BLaER1 treated with 17β-estradiol and CSF1 and Interleukin-3, amounts not matched to agents 10 nM and 100 nM (cell line): ENCODE data around the gene ACSF3.

Source experiments
- H3K27ac ChIP-seq, 11 experiments: shearing (Covaris generic); formaldehyde crosslinking; 2 replicates each; pipeline ENCODE4 v1.8.1; 2022
- H3K27me3 ChIP-seq, 11 experiments: shearing (Covaris generic); formaldehyde crosslinking; 2 replicates each; pipeline ENCODE4 v1.8.1; 2022
- H3K36me3 ChIP-seq, 11 experiments: shearing (Covaris generic); formaldehyde crosslinking; 2 replicates each; pipeline ENCODE4 v1.8.1; 2022
- H3K4me1 ChIP-seq, 10 experiments: shearing (Covaris generic); formaldehyde crosslinking; 2 replicates each; pipeline ENCODE4 v1.8.1; 2022
- H3K4me2 ChIP-seq, 11 experiments: shearing (Covaris generic); formaldehyde crosslinking; 2 replicates each; pipeline ENCODE4 v1.8.1; 2022
- H3K4me3 ChIP-seq, 10 experiments: shearing (Covaris generic); formaldehyde crosslinking; 2 replicates each; pipeline ENCODE4 v1.8.1; 2022
- H3K9ac ChIP-seq, 11 experiments: shearing (Covaris generic); formaldehyde crosslinking; 2 replicates each; pipeline ENCODE4 v1.8.1; 2022
- H3K9me3 ChIP-seq, 11 experiments: shearing (Covaris generic); formaldehyde crosslinking; replicated peaks in 1 of 11; 2 replicates each; pipeline ENCODE4 v1.8.1; 2022
- H4K20me1 ChIP-seq, 11 experiments: shearing (Covaris generic); formaldehyde crosslinking; 2 replicates each; pipeline ENCODE4 v1.8.1; 2022
- Cebpa-rat ChIP-seq, 11 experiments: shearing (Covaris generic); IDR thresholded peaks; 2 replicates each; pipeline ENCODE4 v1.8.1; 2022

ACSF3 gene

GRCh38 chr16:89132194-89133005 lies 38.7 kb downstream of the ACSF3 start:
- Histone ChIP-seq H3K4me2 (no peak overlapping the region), H4K20me1 (peaks cover 0 to 49% (median 0%) of the 10 kb centered on the region in 11 experiments; a peak in 8 of 22 replicates), H3K9me3 (peaks cover 19 to 26% (median 23%) of the 10 kb centered on the region in 11 experiments), H3K27me3 (no peaks in the 10 kb centered on the region), H3K36me3 (peaks cover 78 to 100% (median 89%) of the 10 kb centered on the region in 11 experiments), H3K4me3 (no peak overlapping the region), H3K4me1 (peaks cover 0 to 9% (median 1%) of the 10 kb centered on the region in 10 experiments; a peak in 2 of 20 replicates), H3K9ac (no peak overlapping the region), H3K27ac (no peak overlapping the region)
- TF ChIP-seq Cebpa-rat (IDR thresholded peaks at IDR 0.05) = no peak

DNA sequence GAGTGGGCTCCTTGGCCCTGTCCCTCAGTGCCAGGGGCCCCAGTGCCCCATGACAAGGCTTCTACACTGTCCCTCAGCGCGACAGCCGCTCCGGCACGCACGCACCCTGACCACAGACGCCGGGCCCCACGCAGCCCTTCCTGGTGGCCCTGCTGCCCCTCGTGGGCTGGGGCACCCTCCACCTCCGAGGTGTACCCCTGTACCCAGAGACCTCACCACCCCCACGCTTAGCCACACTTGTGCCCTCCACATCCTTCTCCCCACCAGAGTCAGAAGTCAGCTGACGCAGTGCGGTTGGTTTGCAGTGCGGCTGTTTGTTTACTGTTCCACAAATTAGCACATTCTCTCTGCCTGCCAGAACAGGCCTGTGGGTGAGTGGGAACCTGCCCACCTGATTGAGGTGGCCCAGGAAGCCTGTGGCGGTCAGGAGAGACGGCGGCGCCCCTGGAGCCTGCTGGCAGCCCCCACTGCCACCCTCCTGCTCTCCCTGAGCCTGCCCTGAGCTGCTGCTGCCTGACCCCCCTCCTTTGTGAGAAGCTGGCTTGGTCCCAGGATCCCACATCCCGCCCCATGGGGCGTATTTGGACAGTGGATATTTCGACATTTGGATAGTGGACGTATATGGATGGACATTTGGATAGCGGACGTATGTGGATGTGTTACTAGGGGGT lies 39.9 kb downstream of the ACSF3 start:
- H3K4me1 ChIP-seq = peaks cover 0 to 9% (median 1%) of the 10 kb centered on the region in 10 experiments; a peak in 2 of 20 replicates
- H3K36me3 ChIP-seq = peaks cover 69 to 100% (median 96%) of the 10 kb centered on the region in 11 experiments
- no peak overlapping the region for H3K27ac ChIP-seq
- H4K20me1 ChIP-seq = peaks cover 0 to 61% (median 4%) of the 10 kb centered on the region in 11 experiments; a peak in 10 of 22 replicates
- H3K4me2 ChIP-seq = no peak overlapping the region
- no peaks in the 10 kb centered on the region for H3K27me3 ChIP-seq
- no peak for TF ChIP-seq Cebpa-rat (IDR thresholded peaks at IDR 0.05)
- H3K4me3 ChIP-seq = no peak overlapping the region
- H3K9ac ChIP-seq = no peak overlapping the region
- peaks cover 18 to 21% (median 20%) of the 10 kb centered on the region in 11 experiments for H3K9me3 ChIP-seq

DNA sequence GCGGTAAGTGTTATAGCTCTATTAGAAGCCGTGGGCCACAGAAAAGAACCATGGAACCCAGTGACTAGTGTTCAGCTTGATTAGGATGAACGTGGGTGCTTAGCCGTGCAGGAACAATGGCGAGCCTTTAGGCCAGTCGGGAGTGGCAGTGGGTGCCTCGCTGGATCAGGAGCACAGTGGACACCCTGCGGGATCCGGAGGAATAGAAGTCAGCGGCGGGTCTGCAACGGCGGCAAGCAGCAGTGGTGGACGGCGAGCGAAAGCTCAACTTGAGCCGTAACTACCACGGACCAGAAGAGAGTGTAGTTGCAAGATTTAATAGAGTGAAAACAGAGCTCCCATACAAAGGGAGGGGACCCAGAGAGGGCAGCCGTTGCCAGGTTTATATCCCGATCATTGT lies 40.6 kb downstream of the ACSF3 start:
- H3K9me3 ChIP-seq = peaks cover 11 to 15% (median 13%) of the 10 kb centered on the region in 11 experiments; a peak in 21 of 22 replicates
- H3K36me3 ChIP-seq = peaks cover 62 to 100% (median 95%) of the 10 kb centered on the region in 11 experiments

GRCh38 chr16:89135166-89135565 lies 41.5 kb downstream of the ACSF3 start:
- Histone ChIP-seq H3K4me1 (peaks cover 0 to 9% (median 1%) of the 10 kb centered on the region in 10 experiments; a peak in 2 of 20 replicates), H3K9ac (no peak overlapping the region), H3K27ac (no peak overlapping the region), H3K4me3 (no peak overlapping the region), H3K9me3 (peaks cover 2 to 6% (median 4%) of the 10 kb centered on the region in 11 experiments; a peak in 18 of 22 replicates), H3K4me2 (no peak overlapping the region), H3K36me3 (peaks cover 54 to 99% (median 91%) of the 10 kb centered on the region in 11 experiments), H3K27me3 (no peaks in the 10 kb centered on the region), H4K20me1 (peaks cover 0 to 71% (median 5%) of the 10 kb centered on the region in 11 experiments; a peak in 10 of 22 replicates)
- TF ChIP-seq Cebpa-rat (IDR thresholded peaks at IDR 0.05) = no peak

More for the DNA sequence above, 40.6 kb downstream of the ACSF3 start:
- Histone ChIP-seq H3K4me2 (no peak overlapping the region), H3K27me3 (no peaks in the 10 kb centered on the region), H3K9ac (no peak overlapping the region), H3K27ac (no peak overlapping the region), H3K4me3 (no peak overlapping the region), H3K4me1 (peaks cover 0 to 9% (median 1%) of the 10 kb centered on the region in 10 experiments; a peak in 2 of 20 replicates), H4K20me1 (peaks cover 0 to 68% (median 5%) of the 10 kb centered on the region in 11 experiments; a peak in 10 of 22 replicates)
- TF ChIP-seq Cebpa-rat (IDR thresholded peaks at IDR 0.05) = no peak

DNA sequence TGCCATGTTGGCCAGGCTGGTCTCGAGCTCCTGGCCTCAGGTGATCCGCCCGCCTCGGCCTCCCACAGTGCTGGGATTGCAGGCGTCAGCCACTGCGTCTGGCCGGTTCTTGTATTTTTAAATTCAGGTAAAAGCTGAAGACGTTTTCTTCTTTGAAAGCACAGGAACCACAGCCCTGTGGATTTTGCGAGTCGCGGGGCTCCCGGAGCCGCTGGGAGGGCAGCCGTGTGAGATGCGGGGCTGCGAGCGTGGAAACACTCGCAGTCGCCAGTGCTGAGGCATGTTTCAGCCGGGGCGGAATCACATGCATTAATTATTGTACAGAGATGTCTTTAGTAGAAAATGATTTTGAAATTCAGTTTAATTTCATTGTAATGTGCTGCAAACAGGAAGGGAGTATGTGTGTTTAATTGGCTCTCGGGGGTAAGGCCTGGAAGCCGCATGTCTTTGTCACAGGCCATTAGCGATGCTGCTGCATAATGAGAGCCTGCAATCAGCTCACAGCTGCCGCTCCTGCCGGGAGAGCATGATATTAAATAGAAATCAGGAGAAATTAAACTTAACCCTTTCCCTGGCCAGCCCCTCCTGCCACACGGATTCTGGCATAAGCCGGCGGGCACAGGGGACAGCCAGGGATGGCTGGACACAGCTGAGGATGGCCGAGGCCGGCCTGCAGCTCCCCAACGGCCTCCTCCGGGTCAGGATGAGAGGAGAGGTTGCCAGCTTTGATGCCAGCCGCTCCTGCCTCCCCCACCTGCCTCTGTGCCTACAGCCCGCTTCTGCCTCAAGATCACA lies 42.5 kb downstream of the ACSF3 start:
- Histone ChIP-seq H3K9me3 (no peaks in the 10 kb centered on the region), H3K4me2 (no peak overlapping the region), H4K20me1 (peaks cover 0 to 76% (median 6%) of the 10 kb centered on the region in 11 experiments; a peak in 10 of 22 replicates), H3K4me3 (no peak overlapping the region), H3K27me3 (no peaks in the 10 kb centered on the region), H3K4me1 (peaks cover 0 to 9% (median 1%) of the 10 kb centered on the region in 10 experiments; a peak in 2 of 20 replicates), H3K9ac (no peak overlapping the region), H3K36me3 (peaks cover 51 to 100% (median 91%) of the 10 kb centered on the region in 11 experiments), H3K27ac (no peak overlapping the region)
- TF ChIP-seq Cebpa-rat (IDR thresholded peaks at IDR 0.05) = no peak

- H3K36me3 ChIP-seq = peaks cover 53 to 100% (median 92%) of the 10 kb centered on the region in 11 experiments
- no peak for TF ChIP-seq Cebpa-rat (IDR thresholded peaks at IDR 0.05)
- H3K9ac ChIP-seq = no peak overlapping the region
These were observed 43.3 kb downstream of the ACSF3 start for GRCh38 chr16:89136931-89137330.

DNA sequence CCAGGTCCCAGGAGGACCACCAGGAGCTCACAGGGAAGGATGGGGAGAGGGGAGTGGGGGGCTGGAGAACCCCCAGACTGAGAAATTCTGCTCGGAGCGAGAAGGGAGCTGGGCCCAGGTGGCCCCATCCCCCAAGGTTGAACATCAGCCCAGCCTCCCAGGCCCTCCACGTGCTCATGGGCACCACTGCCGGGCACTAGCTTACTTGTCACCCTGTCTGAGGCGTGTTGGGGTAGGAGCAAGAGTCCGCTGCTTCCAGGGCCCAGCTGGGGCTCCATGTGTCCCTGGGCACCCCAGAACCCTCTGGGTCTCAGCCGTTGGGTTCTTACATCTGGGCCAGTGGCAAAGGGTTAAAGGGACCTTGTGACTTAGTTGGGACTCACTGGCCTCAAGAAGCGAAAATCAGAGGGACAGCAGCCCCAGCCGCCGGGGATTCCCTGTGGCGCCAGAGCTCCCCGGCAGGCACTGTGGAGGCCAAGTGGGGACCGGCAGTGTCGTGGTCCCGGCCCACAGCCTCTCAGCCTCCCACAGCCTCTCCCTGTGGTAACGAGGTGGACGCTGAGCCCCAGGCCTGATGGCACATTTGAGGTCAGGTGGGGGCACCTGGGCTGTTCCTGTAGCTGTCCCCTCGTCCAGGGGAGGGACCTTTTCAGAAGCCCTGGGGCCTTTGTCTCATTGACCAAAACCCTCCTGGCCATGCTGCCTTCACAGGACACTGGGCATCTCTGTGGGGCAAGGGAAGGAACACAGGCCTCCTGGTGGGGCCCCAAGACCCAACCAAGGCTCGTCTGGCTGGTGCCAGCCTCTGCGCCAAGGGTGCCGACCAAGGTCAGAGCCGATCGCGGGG lies 44.2 kb downstream of the ACSF3 start:
- H3K9ac ChIP-seq = no peak overlapping the region
- no peak for TF ChIP-seq Cebpa-rat (IDR thresholded peaks at IDR 0.05)
- no peak overlapping the region for H3K4me3 ChIP-seq
- H3K4me2 ChIP-seq = no peak overlapping the region
- H3K27ac ChIP-seq = no peak overlapping the region
- H4K20me1 ChIP-seq = peaks cover 0 to 79% (median 10%) of the 10 kb centered on the region in 11 experiments; a peak in 10 of 22 replicates
- H3K36me3 ChIP-seq = peaks cover 56 to 100% (median 92%) of the 10 kb centered on the region in 11 experiments
- no peaks in the 10 kb centered on the region for H3K27me3 ChIP-seq
- H3K9me3 ChIP-seq = no peaks in the 10 kb centered on the region
- 0 out of 20 replicates have a peak, but pooled peaks cover 0 to 3% (median 0%) of the 10 kb centered on the region in 10 experiments for H3K4me1 ChIP-seq

More at GRCh38 chr16:89136931-89137330, 43.3 kb downstream of the ACSF3 start:
- Histone ChIP-seq H3K4me3 (no peak overlapping the region), H4K20me1 (peaks cover 0 to 79% (median 10%) of the 10 kb centered on the region in 11 experiments; a peak in 11 of 22 replicates), H3K4me2 (no peak overlapping the region), H3K9me3 (no peaks in the 10 kb centered on the region), H3K27me3 (no peaks in the 10 kb centered on the region), H3K4me1 (peaks cover 0 to 7% (median 1%) of the 10 kb centered on the region in 10 experiments; a peak in 2 of 20 replicates), H3K27ac (no peak overlapping the region)

DNA sequence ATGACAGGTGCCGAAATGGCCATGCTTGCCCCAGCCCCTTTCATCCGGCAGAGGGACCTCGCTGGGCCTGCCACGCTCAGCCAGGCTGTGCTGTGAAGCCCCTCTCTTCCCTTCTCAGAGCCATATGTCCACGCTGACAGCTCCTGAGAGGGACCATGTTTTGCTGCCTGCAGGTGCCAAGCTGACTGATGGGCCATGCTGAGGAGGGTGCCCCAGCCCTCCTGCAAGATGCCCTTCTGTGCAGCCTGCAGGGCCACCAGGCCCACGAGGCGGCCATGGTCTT lies 44.8 kb downstream of the ACSF3 start:
- H3K36me3 ChIP-seq = peaks cover 51 to 100% (median 90%) of the 10 kb centered on the region in 11 experiments
- no peak for TF ChIP-seq Cebpa-rat (IDR thresholded peaks at IDR 0.05)

More for the DNA sequence above, 44.8 kb downstream of the ACSF3 start:
- peaks cover 0 to 78% (median 16%) of the 10 kb centered on the region in 11 experiments; a peak in 11 of 22 replicates for H4K20me1 ChIP-seq
- no peak overlapping the region for H3K4me3 ChIP-seq
- H3K9me3 ChIP-seq = no peaks in the 10 kb centered on the region
- no peaks in the 10 kb centered on the region for H3K27me3 ChIP-seq
- H3K4me2 ChIP-seq = no peak overlapping the region
- H3K4me1 ChIP-seq = 0 out of 20 replicates have a peak, but pooled peaks cover 0 to 3% (median 0%) of the 10 kb centered on the region in 10 experiments
- H3K27ac ChIP-seq = no peak overlapping the region
- no peak overlapping the region for H3K9ac ChIP-seq
